HG03139 (cell line): ENCODE results near the gene TXNDC11.

Experiments used
- ATAC-seq: cut with Tn5 transposase; IDR thresholded peaks from one replicate; pipeline ENCODE4 v1.9.1; 2021; ENCODE audit not compliant: unreplicated experiment

The TXNDC11 gene

GRCh38 chr16:11632455-11632939 lies 110.2 kb downstream of the TXNDC11 start:
- ATAC-seq: no peak

GRCh38 chr16:11631214-11631613 lies 111.4 kb downstream of the TXNDC11 start:
- ATAC-seq: no peak

- ATAC-seq: no peak
Measured at GRCh38 chr16:11630768-11631056, 111.9 kb downstream of the TXNDC11 start.

- no peak for ATAC-seq
Measured at GRCh38 chr16:11630046-11630767, 112.5 kb downstream of the TXNDC11 start.
